A673 (cell line): ENCODE data around the gene CDK14.

ENCODE experiments used
- EZH2 ChIP-seq: fragments of 200-600 bp; sonication (generic); IDR thresholded peaks from 2 replicates; pipeline ENCODE4 v1.6.1; 2017; ENCODE audit warnings: borderline replicate concordance, low read depth, mild to moderate bottlenecking, mixed read lengths, antibody characterized with exemption, low read length; ENCODE audit not compliant: poor library complexity, severe bottlenecking
- TF ChIP-seq, protein P1 (sequence below): fragments of 300-800, 200-600 bp; sonication (generic); conservative IDR thresholded peaks from 2 replicates; pipeline ENCODE4 v1.5.1; 2017; ENCODE audit warnings: low read depth, mild to moderate bottlenecking, antibody characterized with exemption, low read length, moderate library complexity, mixed read lengths

DNA sequence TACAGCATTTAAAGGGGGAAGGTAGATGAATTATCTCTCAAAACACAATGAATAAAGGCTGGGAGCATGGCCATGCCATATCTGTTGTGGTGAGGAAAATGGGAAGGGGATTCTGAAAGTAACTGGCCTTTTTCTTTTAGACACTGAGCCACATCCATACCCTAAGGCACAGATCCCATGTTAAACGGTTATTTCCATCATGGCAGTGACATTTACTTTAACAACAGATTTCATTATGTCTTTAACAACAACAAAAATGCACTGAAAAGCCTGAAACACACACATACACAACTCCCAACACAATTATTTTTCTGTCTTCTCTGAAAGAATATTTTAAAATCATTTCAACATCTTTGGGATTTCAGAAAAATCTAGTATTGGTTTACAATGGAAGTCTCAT lies 492.0 kb downstream of the CDK14 start:
- TF ChIP-seq EZH2: no peak
- TF ChIP-seq, protein P1, sequence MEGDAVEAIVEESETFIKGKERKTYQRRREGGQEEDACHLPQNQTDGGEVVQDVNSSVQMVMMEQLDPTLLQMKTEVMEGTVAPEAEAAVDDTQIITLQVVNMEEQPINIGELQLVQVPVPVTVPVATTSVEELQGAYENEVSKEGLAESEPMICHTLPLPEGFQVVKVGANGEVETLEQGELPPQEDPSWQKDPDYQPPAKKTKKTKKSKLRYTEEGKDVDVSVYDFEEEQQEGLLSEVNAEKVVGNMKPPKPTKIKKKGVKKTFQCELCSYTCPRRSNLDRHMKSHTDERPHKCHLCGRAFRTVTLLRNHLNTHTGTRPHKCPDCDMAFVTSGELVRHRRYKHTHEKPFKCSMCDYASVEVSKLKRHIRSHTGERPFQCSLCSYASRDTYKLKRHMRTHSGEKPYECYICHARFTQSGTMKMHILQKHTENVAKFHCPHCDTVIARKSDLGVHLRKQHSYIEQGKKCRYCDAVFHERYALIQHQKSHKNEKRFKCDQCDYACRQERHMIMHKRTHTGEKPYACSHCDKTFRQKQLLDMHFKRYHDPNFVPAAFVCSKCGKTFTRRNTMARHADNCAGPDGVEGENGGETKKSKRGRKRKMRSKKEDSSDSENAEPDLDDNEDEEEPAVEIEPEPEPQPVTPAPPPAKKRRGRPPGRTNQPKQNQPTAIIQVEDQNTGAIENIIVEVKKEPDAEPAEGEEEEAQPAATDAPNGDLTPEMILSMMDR: no peak
